Motor neuron (in vitro differentiated cells): ENCODE results near the gene FBXW7. TPM values are rescaled to one million over a fixed set of nuclear protein-coding genes. Genes with fewer than 3 reads are reported as not detected.

Source experiments
- ATAC-seq, 8 experiments: fragments of 200-7000 bp; cut with Tn5 transposase; replicated peaks in 6 of 8; 2 replicates each; pipeline ENCODE4 v1.8.0; 2021; ENCODE audit warnings: mild to moderate bottlenecking in 8 of 8, moderate library complexity in 8 of 8
- H3K27ac ChIP-seq, 2 donors: fragments of 250-450 bp; sonication (Bioruptor Pico); 2 replicates each; pipeline ENCODE4 v1.9.0; 2021; ENCODE audit warnings: antibody characterized with exemption in 2 of 2, mild to moderate bottlenecking in 2 of 2, moderate library complexity in 1 of 2
- H3K4me1 ChIP-seq, 2 donors: fragments of 250-450 bp; sonication (Bioruptor Pico); replicated peaks in 1 of 2; 2 replicates each; pipeline ENCODE4 v1.6.1; 2021; ENCODE audit warnings: antibody characterized with exemption in 2 of 2, mild to moderate bottlenecking in 2 of 2, moderate library complexity in 1 of 2
- H3K4me3 ChIP-seq, 5 donors: fragments of 250-450 bp; sonication (Bioruptor Pico); 2 replicates each; pipeline ENCODE4 v1.9.0; 2021; ENCODE audit warnings: antibody characterized with exemption in 5 of 5, mild to moderate bottlenecking in 5 of 5, moderate library complexity in 4 of 5
- WGBS, 10 experiments: fragments of 450-650 bp; shearing (Covaris generic); methylation state at CpG; one replicate each; pipeline ENCODE4 v1.0.0; 2022; 5-methylcytosine and 5-hydroxymethylcytosine counted together
- in situ Hi-C, 9 experiments: fragments of 400-800 bp; cut with MboI; loops; one replicate each; pipeline ENCODE4 v1.15.0; 2021; ENCODE audit warnings: low sequenced_read_pairs in 9 of 9, low pct_unique_long_range_greater_than_20kb in 2 of 9; ENCODE audit not compliant: unreplicated experiment in 9 of 9
- total RNA-seq, 8 experiments: library from RNA; unstranded; fragments of 300-600 nt; gene quantifications; 2 replicates each; pipeline versions ENCODE4 v1.2.3 to v1.2.4, GENCODE V29; 2022

Gene FBXW7
- total RNA-seq, 8 experiments from 2014 or later: 38.0 to 130 (median 68.5) TPM

DNA sequence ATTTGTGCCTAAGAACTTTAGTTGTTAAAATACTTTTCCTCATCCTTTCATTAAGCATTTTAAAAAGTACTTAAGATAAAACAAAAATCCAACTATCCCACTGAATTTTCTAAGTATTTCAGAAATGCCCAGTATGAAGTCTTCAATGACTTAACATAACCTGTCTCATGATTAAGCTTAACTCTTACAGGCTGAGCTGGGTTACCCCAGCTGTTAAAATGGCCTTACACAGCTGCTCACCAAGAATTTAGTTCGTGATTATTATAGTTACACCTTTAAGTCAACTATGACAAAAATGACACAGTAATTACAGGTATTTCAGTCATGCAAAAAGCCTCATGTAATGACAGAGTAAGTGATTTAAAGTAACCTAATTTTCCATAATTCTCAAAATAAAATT is 145.7 kb downstream of the FBXW7 start:
- Histone ChIP-seq H3K4me1 (peaks cover 0 to 5% of the 10 kb centered on the region in 2 donors), H3K27ac (no peak overlapping the region), H3K4me3 (no peak overlapping the region)
- no peak for ATAC-seq
- WGBS, 10 experiments: 50 to 100% (median 100%) methylated on average over 1 of the region's 1 CpG; no CpG with 5 or more reads in 1 of the 10 experiments
- in situ Hi-C loops: loop anchor here in 1 of 9 experiments (25.0 kb wide), 1 partner anchor 1278 kb away; no protein-coding TSS in a partner anchor

DNA sequence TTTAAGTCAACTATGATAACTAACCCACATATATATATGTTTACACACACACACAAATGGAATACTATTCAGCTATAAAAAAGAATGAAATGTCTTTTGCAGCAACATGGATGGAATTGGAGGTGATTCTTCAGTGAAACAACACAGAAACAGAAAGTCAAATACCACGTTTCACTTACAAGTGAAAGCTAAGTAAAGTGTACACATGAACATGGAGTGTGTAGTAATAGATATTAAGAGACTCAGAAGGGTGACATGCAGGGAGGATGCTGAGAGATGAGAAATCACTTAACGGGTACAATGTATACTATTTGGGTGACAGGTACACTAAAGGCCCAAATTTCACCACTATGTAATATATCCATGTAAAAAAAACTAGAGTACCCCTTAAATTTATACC is 146.5 kb downstream of the FBXW7 start:
- Histone ChIP-seq H3K4me3 (no peak overlapping the region), H3K27ac (no peak overlapping the region), H3K4me1 (peaks cover 0 to 1% of the 10 kb centered on the region in 2 donors)
- ATAC-seq: no peak
- WGBS, 10 experiments: 80 to 100% (median 100%) methylated on average over 1 to 2 of the region's 2 CpGs
- in situ Hi-C loops: loop anchor here in 1 of 9 experiments (25.0 kb wide), 1 partner anchor 1277 kb away; no protein-coding TSS in a partner anchor

DNA sequence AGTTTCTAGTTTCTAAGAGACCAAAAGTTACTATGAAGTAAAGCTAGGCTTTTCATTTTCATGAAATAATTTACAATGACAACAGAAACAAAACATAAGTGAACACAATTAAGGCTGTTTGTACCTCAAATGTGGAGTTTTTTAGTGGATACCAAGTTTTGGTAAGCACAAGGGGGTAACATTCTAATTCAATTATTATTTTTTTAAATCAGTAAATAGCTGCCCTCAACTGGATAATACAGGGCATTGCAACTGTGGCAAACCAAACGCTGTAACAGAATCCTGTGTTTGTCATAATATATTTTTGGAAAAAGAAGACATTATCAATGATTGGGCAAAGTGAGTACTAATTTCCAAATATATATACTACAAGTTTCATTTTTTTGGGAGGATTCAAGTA is 150.3 kb downstream of the FBXW7 start:
- in situ Hi-C loops: loop anchor here in 1 of 9 experiments (25.0 kb wide), 1 partner anchor 1273 kb away; no protein-coding TSS in a partner anchor
- no peaks in the 10 kb centered on the region for H3K4me1 ChIP-seq
- no peak overlapping the region for H3K4me3 ChIP-seq
- ATAC-seq: peak in 2 of 8 experiments; percentile 38 to 66
- 0 to 88% (median 33%) methylated on average over 1 of the region's 1 CpG; no CpG with 5 or more reads in 1 of the 10 experiments for WGBS, 10 experiments
- no peak overlapping the region for H3K27ac ChIP-seq

DNA sequence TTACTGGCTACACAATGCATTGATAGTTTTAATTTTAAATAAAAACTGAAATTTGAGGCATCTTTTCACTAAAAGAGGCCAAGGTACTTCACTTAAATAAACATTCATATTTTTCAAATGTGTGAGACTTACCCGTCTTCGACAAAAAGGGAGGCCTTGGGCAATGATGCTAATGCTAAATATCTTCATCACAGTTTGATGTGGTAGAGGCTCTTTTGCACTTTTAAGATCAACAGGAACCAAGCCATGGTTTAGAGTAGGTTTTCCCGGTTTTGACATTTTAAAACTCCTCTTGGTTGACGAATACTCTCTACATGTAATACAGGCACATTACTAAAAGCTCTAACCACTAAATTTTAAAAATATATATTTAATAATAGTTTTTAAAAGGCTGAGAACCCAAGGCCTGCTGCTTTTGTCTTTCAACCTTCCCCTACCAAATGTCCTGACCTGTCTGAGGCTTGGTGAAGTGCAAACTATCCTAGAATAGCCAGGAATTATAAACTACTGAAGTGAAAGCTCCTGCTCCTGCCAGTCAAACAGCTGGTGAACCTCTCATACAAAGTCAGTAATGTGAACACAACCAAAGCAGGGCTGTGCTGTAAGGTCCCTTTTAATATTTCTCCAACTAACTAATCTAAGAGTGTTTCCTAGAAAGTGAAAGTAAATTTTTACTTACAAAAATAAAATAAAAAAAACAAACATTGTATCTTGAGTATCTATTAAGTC is 153.7 kb downstream of the FBXW7 start:
- Histone ChIP-seq H3K27ac (no peak overlapping the region), H3K4me1 (no peaks in the 10 kb centered on the region), H3K4me3 (no peak overlapping the region)
- peak in 3 of 8 experiments; percentile 43 to 46 (median 44) for ATAC-seq
- 6 to 100% (median 76%) methylated on average over 2 to 4 of the region's 4 CpGs for WGBS, 10 experiments
- in situ Hi-C loops: loop anchor here in 1 of 9 experiments (25.0 kb wide), 1 partner anchor 1270 kb away; no protein-coding TSS in a partner anchor

DNA sequence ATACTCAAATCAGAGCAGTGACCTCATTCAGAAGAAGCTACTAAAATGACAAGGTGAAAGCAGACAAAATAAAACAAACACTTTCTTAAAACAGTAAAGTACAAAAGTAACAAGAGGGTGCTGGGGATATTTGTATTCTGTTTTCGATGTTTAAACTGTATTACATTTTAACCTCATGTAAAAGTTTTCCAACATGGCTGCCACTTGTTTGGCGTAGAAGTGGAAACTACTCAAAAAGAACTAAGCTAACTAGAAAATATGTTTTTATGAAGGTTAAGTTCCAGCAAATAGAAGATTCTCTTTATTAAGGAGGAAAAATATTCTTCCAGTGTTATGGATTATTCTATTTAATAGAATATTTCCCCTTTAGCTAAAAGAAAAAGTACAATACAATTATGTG is 155.0 kb downstream of the FBXW7 start:
- no peak for ATAC-seq
- Histone ChIP-seq H3K27ac (no peak overlapping the region), H3K4me1 (no peaks in the 10 kb centered on the region), H3K4me3 (no peak overlapping the region)
- in situ Hi-C loops: loop anchor here in 1 of 9 experiments (25.0 kb wide), 1 partner anchor 1269 kb away; no protein-coding TSS in a partner anchor
- 88 to 100% (median 94%) methylated on average over 2 of the region's 2 CpGs; no CpG with 5 or more reads in 1 of the 10 experiments for WGBS, 10 experiments

DNA sequence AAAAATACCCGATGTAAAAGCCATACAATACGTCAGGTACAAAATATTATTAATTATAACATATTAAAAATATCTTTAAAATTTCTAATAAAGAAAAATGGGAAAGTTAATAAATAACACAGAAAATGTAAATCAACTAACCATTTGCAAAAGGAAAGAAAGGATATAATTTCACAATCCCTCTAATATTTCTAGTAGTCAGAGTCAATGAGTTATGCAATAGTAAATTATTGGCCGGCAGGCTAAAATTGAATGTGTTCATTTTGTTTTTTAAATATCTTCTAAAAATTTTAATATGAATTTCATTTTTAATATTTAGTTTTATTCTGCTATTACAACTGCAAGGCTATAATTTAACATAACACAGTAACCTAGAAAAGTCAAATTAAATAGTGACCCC is 155.7 kb downstream of the FBXW7 start:
- H3K4me3 ChIP-seq: no peak overlapping the region
- 75 to 100% (median 92%) methylated on average over 1 to 3 of the region's 3 CpGs; no CpG with 5 or more reads in 1 of the 10 experiments for WGBS, 10 experiments
- no peak for ATAC-seq
- no peak overlapping the region for H3K27ac ChIP-seq
- in situ Hi-C loops: loop anchor here in 1 of 9 experiments (25.0 kb wide), 1 partner anchor 1268 kb away; no protein-coding TSS in a partner anchor
- H3K4me1 ChIP-seq: no peaks in the 10 kb centered on the region

DNA sequence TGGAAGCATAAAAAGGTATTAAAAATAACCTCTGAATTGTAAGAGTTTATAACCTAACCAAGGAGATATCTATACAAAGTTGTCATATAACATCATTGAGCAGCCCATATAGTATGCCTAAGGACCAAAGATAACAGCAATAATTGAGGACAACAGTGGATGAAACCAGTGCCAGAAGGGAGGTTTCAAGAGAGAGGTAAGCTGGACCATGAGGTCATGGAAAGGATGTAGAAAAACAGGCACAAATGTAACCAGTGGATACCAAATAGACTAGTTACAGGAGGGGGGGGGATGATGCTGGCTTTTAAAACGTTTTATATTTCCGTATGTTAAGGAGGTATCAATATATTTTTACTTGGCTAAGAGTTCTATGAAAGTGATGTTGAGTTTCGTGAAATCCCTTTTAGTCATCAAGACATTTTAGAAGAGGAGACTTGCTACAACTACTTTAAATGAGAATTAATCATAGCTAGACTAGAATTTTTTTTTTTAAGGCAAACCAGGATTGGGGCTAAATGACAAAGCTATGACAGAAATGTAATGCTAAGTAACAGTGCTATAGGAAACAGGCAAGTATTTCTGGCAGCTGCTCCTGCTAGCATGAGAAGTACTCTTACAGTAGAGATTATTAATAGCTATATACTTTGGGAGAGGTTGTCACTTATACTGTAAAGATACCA is 161.1 kb downstream of the FBXW7 start:
- no peak overlapping the region for H3K27ac ChIP-seq
- no peak overlapping the region for H3K4me3 ChIP-seq
- peaks cover 0 to 3% of the 10 kb centered on the region in 2 donors for H3K4me1 ChIP-seq
- in situ Hi-C loops: loop anchor here in 1 of 9 experiments (25.0 kb wide), 1 partner anchor 1262 kb away; no protein-coding TSS in a partner anchor
- no peak for ATAC-seq
- 67 to 95% (median 87%) methylated on average over 1 to 3 of the region's 3 CpGs; no CpG with 5 or more reads in 1 of the 10 experiments for WGBS, 10 experiments

DNA sequence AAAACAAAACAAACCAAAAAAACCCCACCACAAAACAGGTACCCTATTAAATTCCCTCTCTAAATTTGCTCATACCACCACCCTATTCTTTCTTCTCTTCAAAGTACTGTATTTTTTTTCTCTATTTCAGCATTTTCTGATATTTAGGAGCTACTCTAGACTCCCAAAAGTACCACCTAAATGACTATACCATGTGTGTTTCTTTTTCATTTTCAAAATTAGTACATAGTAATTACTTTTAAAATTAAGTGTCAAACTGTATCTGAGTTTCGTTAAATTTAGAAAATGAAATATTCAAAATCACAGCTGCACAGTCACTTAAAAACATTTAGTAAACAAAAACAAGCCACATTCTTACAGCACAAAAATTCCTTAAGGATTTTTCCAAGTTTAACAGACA is 161.7 kb downstream of the FBXW7 start:
- Histone ChIP-seq H3K4me1 (peaks cover 0 to 3% of the 10 kb centered on the region in 2 donors), H3K4me3 (no peak overlapping the region), H3K27ac (no peak overlapping the region)
- no peak for ATAC-seq
- in situ Hi-C loops: no loop called here
- WGBS, 10 experiments: 50 to 100% (median 91%) methylated on average over 1 of the region's 1 CpG

DNA sequence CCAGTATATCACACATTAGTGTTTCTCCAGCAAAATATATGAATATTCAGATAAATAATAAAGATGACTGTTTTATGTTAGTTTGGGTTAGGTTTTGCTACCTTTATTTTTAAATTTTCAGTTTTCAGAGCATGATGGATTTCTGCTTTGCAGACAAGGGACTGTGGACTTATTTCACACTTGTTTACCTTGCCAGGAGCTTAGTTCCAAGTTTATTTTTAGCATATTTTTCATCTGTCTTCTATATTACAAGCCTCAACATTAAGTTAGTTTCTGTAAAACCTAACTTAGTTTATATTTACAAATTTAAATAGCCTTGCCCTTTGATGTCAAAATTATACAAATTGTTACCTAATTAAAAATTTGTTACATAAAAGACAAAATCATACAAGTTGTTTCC is 163.4 kb downstream of the FBXW7 start:
- no peak for ATAC-seq
- no peak overlapping the region for H3K27ac ChIP-seq
- peaks cover 3 to 5% of the 10 kb centered on the region in 2 donors for H3K4me1 ChIP-seq
- in situ Hi-C loops: no loop called here
- H3K4me3 ChIP-seq: no peak overlapping the region

DNA sequence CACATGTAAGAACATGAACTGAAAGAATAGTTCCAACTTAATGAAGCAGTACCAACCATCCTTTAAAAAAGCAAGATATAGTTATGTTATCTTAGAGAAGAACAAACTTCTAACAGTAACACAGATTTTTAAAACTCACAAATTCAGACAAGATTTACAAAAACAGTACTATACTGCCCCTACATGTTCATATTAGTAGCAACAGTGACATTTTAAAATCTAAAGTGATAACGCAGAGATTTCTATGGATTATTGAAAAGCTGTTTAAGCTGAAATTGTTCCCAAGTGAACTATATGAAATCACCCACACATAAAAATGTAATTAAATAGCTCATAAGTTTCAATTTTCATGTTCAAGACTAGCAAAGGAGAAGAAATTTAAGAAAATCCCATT is 166.0 kb downstream of the FBXW7 start:
- WGBS, 10 experiments: 17 to 100% (median 60%) methylated on average over 1 of the region's 1 CpG; no CpG with 5 or more reads in 1 of the 10 experiments
- in situ Hi-C loops: no loop called here
- Histone ChIP-seq H3K4me3 (no peak overlapping the region), H3K4me1 (peaks cover 3 to 5% of the 10 kb centered on the region in 2 donors), H3K27ac (no peak overlapping the region)
- ATAC-seq: peak in 3 of 8 experiments; percentile 25 to 36 (median 33)

DNA sequence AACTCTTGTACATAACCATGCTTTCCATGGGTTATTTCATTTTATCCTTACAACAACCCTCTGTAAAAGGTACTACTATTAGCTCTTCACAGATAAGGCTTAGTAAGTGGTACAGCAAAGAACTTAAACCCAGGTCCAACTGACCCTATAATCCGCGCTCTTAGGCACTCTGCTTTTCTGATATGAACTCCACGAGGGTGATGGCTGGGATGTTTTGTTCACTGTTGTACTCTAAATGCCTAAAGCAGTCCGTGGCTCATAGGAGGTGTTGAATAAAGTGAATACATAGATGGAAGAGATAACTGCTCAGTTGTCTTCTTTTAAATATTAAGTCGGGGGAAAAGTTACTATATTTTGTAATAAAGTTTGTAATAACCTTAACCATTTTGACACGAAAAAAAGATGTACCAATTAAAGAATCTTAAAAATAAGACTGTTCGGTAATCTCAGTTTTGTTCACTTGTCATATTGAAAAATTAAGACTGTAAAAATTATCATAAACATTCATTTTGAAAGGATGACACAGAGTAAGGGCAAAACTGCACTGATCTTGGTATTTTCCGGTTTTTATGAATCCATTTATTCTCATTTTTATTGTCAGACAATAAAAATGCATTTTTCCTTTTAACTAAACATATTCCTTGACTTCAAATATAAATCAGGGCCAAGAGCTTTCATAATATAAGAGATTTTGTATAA is 166.5 kb downstream of the FBXW7 start:
- H3K4me3 ChIP-seq: no peak overlapping the region
- H3K27ac ChIP-seq: no peak overlapping the region
- in situ Hi-C loops: no loop called here
- WGBS, 10 experiments: 37 to 95% (median 82%) methylated on average over 1 to 8 of the region's 8 CpGs
- H3K4me1 ChIP-seq: peaks cover 3 to 5% of the 10 kb centered on the region in 2 donors
- peak in 3 of 8 experiments; percentile 16 to 79 (median 36) for ATAC-seq

DNA sequence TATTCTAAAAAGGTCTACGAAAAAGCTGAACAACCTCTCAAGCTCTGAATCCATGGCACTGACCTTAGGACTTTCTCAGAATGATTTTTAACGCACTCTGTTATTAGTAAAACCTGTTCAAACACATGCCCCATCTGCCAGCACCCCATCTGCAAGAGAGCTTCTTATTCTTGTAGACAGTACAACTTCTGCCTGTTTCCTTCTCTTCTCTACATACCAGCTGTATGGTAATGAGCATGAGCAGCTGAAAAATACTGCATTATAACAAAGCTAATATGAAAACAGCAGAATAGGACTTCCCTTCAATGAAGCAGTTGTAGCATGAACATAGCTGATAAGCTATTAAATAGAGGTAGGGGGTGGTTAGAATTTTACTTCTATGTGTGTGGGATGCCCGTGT is 167.9 kb downstream of the FBXW7 start:
- WGBS, 10 experiments: 53 to 100% (median 73%) methylated on average over 1 to 3 of the region's 3 CpGs; no CpG with 5 or more reads in 1 of the 10 experiments
- H3K4me1 ChIP-seq: peaks cover 3 to 5% of the 10 kb centered on the region in 2 donors
- ATAC-seq: peak in 3 of 8 experiments; percentile 20 to 59 (median 55)
- in situ Hi-C loops: no loop called here
- no peak overlapping the region for H3K4me3 ChIP-seq
- H3K27ac ChIP-seq: no peak overlapping the region
